ENCODE data around the gene ATG101. TPM values are rescaled to one million over a fixed set of nuclear protein-coding genes. Genes with fewer than 3 reads are reported as not detected.
"Not testable (repeated sequence)": the region's sequence is repeated elsewhere in the genome, so short reads cannot be mapped to it uniquely, and the experiment has no call there.

Gene ATG101
- total and polyA plus RNA-seq, 2 of the 8 experiments (the other 6 are each of a cell fraction or from before 2014, with no cell fraction given), result 49.8 to 55.9 TPM

DNA sequence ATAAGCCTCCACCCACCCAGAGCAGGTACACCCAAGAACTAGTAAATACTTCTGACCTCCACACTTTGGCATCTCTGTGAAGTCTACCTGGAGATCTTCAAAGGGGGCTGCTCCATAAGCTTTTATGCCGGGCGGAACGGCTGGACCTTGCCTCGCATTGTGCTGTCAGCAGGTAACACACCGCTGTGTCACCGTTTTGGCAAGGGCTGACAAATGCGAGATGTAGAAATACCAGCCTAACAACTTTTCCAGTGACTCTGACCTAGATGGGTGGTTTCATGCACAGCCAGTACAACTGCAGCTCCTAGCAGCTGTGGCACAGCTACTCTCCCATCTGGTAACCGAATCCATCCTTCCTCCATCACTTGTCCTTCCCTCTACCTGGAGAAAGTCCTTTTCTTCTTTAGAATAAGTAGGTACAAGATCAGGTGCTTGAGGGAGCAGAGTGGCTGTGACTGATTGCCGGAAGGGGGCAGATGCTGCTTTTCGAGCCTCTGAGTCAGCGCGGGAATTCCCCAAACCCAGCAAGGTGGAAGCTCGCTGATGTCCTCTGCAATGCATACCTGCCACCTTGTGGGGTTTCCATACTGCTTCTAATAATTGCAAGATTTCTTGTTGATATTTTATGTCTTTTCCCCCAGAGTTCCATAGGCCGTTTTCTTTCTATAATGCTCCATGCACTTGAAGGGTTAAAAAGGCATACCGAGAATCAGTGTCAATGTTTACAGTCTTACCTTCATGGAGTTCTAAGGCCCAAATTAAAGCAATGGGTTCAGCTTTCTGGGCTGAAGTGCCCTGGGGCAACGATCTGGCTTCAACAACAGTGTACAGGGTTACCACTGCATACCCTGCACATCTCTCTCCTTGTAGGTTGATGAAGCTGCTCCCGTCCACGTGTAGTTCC is 46.7 kb downstream of the ATG101 start:
- H3K23ac ChIP-seq (ENCODE audit: insufficient read length); H3K79me2 ChIP-seq (ENCODE audit: control insufficient read depth in 1 of 2, insufficient read depth in 2 of 2, low read length in 2 of 2); H4K5ac ChIP-seq (ENCODE audit: insufficient read length, low read depth, low read length); H3K23me2 ChIP-seq (ENCODE audit: low read depth, low read length); H3K18ac ChIP-seq (ENCODE audit: extremely low read depth, low read length); H3K79me1 ChIP-seq (ENCODE audit: low read depth, low read length); H2BK120ac ChIP-seq (replicated peaks; ENCODE audit: low read depth, low read length); H3K14ac ChIP-seq (ENCODE audit: insufficient read length); DNase-seq (ENCODE audit: low read depth in 1 of 2, low spot score in 2 of 2); H2AK5ac ChIP-seq (ENCODE audit: low read depth, low read length); H2BK15ac ChIP-seq (ENCODE audit: low read length); H3K27ac ChIP-seq (ENCODE audit: low read depth, low read length); H3K27me3 ChIP-seq (replicated peaks in 1 of 4; ENCODE audit: control insufficient read depth in 3 of 4, extremely low read depth in 1 of 4, insufficient read depth in 3 of 4, low read length in 3 of 4); H3K9me3 ChIP-seq (ENCODE audit: insufficient read depth in 2 of 2, low read depth in 1 of 2, low read length in 1 of 2); H4K20me1 ChIP-seq (replicated peaks in 1 of 2; ENCODE audit: control insufficient read depth in 1 of 2, insufficient read depth in 2 of 2, low read length in 2 of 2); H3K4ac ChIP-seq (replicated peaks; ENCODE audit: insufficient read length, low read depth, low read length); H3K9ac ChIP-seq (replicated peaks in 1 of 4; ENCODE audit: extremely low read depth in 1 of 4, low read depth in 3 of 4, low read length in 3 of 4); H3K36me3 ChIP-seq (ENCODE audit: control insufficient read depth in 2 of 4, insufficient read depth in 4 of 4, low read length in 3 of 4); H2BK5ac ChIP-seq (ENCODE audit: low read depth, low read length); H3K4me3 ChIP-seq (ENCODE audit: extremely low read depth in 1 of 4, insufficient read depth in 2 of 4, low read depth in 3 of 4, low read length in 4 of 4); H4K8ac ChIP-seq (ENCODE audit: extremely low read depth, insufficient read depth, low read length); FAIRE-seq; H4K91ac ChIP-seq (replicated peaks; ENCODE audit: insufficient read length, low read length); H3K56ac ChIP-seq (replicated peaks; ENCODE audit: insufficient read length, low read depth, low read length): not testable (repeated sequence)
- Histone ChIP-seq H3K4me2 (ENCODE audit: insufficient read depth in 1 of 2, low read depth in 2 of 2, low read length in 2 of 2) (peak overlapping the region in 1 of 2 experiments; percentile 31; a peak in 1 of 4 replicates), H2AFZ (ENCODE audit: low read length) (peak overlapping the region; percentile 12; the same call in 1 of the 2 replicates), H2BK20ac (ENCODE audit: low read length) (peak overlapping the region; percentile 80; the same call in 1 of the 2 replicates), H2BK12ac (ENCODE audit: low read depth, low read length) (0 out of 2 replicates have a peak overlapping the region, but pooled peaks have one; percentile 60), H3K4me1 (replicated peaks in 1 of 4; ENCODE audit: control insufficient read depth in 3 of 4, insufficient read depth in 4 of 4, low read length in 3 of 4) (peaks cover 5 to 17% (median 8%) of the 10 kb centered on the region in 4 experiments)
- TF ChIP-seq, protein P1, sequence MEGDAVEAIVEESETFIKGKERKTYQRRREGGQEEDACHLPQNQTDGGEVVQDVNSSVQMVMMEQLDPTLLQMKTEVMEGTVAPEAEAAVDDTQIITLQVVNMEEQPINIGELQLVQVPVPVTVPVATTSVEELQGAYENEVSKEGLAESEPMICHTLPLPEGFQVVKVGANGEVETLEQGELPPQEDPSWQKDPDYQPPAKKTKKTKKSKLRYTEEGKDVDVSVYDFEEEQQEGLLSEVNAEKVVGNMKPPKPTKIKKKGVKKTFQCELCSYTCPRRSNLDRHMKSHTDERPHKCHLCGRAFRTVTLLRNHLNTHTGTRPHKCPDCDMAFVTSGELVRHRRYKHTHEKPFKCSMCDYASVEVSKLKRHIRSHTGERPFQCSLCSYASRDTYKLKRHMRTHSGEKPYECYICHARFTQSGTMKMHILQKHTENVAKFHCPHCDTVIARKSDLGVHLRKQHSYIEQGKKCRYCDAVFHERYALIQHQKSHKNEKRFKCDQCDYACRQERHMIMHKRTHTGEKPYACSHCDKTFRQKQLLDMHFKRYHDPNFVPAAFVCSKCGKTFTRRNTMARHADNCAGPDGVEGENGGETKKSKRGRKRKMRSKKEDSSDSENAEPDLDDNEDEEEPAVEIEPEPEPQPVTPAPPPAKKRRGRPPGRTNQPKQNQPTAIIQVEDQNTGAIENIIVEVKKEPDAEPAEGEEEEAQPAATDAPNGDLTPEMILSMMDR (IDR thresholded peaks at IDR 0.05; ENCODE audit: control extremely low read depth in 1 of 3, insufficient read depth in 1 of 3, low read depth in 1 of 3, low read length in 3 of 3), result peak; percentile 4 to 49 (median 21)
- TF ChIP-seq BACH1 (IDR thresholded peaks at IDR 0.05; ENCODE audit: low read length) (0 out of 2 replicates have a peak, but pooled peaks have one; percentile 10), RAD21 (IDR thresholded peaks at IDR 0.05 in 1 of 2, conservative IDR thresholded peaks at IDR 0.05 in 1 of 2; ENCODE audit: low read depth in 2 of 2, low read length in 2 of 2) (peak; percentile 30 to 37), JUND (IDR thresholded peaks at IDR 0.05; ENCODE audit: low read length) (peak; percentile 61)
- TF ChIP-seq, protein P2, sequence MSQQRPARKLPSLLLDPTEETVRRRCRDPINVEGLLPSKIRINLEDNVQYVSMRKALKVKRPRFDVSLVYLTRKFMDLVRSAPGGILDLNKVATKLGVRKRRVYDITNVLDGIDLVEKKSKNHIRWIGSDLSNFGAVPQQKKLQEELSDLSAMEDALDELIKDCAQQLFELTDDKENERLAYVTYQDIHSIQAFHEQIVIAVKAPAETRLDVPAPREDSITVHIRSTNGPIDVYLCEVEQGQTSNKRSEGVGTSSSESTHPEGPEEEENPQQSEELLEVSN (IDR thresholded peaks at IDR 0.05), result 0 out of 2 replicates have a peak, but pooled peaks have one; percentile 12
- WGBS, 2 experiments (ENCODE audit: extremely low coverage in 1 of 2, insufficient coverage in 1 of 2, insufficient read length in 1 of 2, insufficient replicate concordance in 2 of 2, low coverage in 1 of 2, low lambda C conversion rate in 2 of 2, missing lambda C conversion rate in 1 of 2), result 57% methylated on average over 18 of the region's 18 CpGs; no CpG with 5 or more reads in 1 of the 2 experiments
- ChIA-PET POLR2A (ENCODE audit: partially characterized antibody) (interaction anchor here (1.6 kb wide), 2 partner anchors 9 to 79 kb away, joined by 4 to 8 read pairs; no protein-coding TSS in a partner anchor), CTCF (ENCODE audit: partially characterized antibody) (interaction anchor here (0.7 to 12.6 kb wide), 17 partner anchors 8 to 113 kb away, joined by 3 to 338 read pairs (median 4); partner anchors contain the start of genes ATG101 and NR4A1)

Measured in H1 (cell line).